ENCODE measurements around the gene MMP23B.
"Not testable (repeated sequence)": the region's sequence is repeated elsewhere in the genome, so short reads cannot be mapped to it uniquely, and the experiment has no call there.

GRCh38 chr1:1637479-1637875 lies 5.5 kb downstream of the MMP23B start:
- TF ChIP-seq, protein P1, sequence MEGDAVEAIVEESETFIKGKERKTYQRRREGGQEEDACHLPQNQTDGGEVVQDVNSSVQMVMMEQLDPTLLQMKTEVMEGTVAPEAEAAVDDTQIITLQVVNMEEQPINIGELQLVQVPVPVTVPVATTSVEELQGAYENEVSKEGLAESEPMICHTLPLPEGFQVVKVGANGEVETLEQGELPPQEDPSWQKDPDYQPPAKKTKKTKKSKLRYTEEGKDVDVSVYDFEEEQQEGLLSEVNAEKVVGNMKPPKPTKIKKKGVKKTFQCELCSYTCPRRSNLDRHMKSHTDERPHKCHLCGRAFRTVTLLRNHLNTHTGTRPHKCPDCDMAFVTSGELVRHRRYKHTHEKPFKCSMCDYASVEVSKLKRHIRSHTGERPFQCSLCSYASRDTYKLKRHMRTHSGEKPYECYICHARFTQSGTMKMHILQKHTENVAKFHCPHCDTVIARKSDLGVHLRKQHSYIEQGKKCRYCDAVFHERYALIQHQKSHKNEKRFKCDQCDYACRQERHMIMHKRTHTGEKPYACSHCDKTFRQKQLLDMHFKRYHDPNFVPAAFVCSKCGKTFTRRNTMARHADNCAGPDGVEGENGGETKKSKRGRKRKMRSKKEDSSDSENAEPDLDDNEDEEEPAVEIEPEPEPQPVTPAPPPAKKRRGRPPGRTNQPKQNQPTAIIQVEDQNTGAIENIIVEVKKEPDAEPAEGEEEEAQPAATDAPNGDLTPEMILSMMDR (conservative IDR thresholded peaks at IDR 0.05; ENCODE audit: low read length) = not testable (repeated sequence)
- not testable (repeated sequence) for TF ChIP-seq EZH2phosphoT487 (IDR thresholded peaks at IDR 0.05; ENCODE audit: borderline replicate concordance)

All from Loucy (cell line).